Adrenal gland (tissue), 5 donors: ENCODE results near the gene LRRN4CL.

Experiments
- POLR2A ChIP-seq, 2 donors: fragments of 450-650 bp; IDR thresholded peaks; one replicate each; pipeline ENCODE4 v1.6.1; 2017; ENCODE audit warnings: antibody characterized with exemption in 2 of 2, mild to moderate bottlenecking in 2 of 2, moderate library complexity in 1 of 2
- TF ChIP-seq, protein P1 (sequence below), 6 experiments: fragments of 450-650 bp in 4 of 6; fragments of 200-600 bp in 2 of 6; sonication (generic) in 1 of 6; IDR thresholded peaks; 1 replicate in 5 of 6; 2 replicates in 1 of 6; pipeline versions ENCODE4 v1.5.1 to v1.8.0; 2016 to 2021; ENCODE audit warnings: antibody characterized with exemption in 6 of 6, mild to moderate bottlenecking in 2 of 6, moderate library complexity in 1 of 6
- donor health status: DM: no; HTN: no; CAD: no.

DNA sequence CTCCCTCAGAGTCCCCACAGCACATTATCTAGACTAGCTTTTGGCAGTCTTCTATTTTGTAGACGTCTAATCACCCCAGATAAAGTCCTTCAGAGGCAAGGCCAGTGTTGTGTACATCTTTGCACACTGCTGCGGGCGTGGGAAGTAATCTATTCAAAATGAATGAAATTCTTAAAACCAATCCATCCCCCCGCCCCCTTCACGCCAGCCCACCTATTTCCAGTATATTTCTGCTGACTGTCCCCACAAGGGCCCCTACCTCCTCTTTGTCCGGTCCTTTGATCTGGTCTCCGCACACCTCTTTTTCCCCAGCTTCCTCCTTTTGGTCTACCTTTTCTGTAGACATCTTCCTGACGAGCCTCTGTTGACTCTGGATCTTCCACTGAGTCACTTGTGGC lies 17.5 kb upstream of the LRRN4CL start:
- TF ChIP-seq, protein P1, sequence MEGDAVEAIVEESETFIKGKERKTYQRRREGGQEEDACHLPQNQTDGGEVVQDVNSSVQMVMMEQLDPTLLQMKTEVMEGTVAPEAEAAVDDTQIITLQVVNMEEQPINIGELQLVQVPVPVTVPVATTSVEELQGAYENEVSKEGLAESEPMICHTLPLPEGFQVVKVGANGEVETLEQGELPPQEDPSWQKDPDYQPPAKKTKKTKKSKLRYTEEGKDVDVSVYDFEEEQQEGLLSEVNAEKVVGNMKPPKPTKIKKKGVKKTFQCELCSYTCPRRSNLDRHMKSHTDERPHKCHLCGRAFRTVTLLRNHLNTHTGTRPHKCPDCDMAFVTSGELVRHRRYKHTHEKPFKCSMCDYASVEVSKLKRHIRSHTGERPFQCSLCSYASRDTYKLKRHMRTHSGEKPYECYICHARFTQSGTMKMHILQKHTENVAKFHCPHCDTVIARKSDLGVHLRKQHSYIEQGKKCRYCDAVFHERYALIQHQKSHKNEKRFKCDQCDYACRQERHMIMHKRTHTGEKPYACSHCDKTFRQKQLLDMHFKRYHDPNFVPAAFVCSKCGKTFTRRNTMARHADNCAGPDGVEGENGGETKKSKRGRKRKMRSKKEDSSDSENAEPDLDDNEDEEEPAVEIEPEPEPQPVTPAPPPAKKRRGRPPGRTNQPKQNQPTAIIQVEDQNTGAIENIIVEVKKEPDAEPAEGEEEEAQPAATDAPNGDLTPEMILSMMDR (IDR thresholded peaks at IDR 0.05): no peak
- TF ChIP-seq POLR2A (IDR thresholded peaks at IDR 0.05): no peak
